Ishikawa (cell line): ENCODE measurements around the gene NSMF.

Experiments
- CEBPB ChIP-seq: IDR thresholded peaks from 2 replicates; pipeline ENCODE4 v1.6.1; 2012
- CREB1 ChIP-seq: IDR thresholded peaks from 2 replicates; pipeline ENCODE4 v1.6.1; 2012; ENCODE audit warnings: low read depth
- EGR1 ChIP-seq: IDR thresholded peaks from 2 replicates; pipeline ENCODE4 v1.6.1; 2012
- EP300 ChIP-seq: IDR thresholded peaks from 2 replicates; pipeline ENCODE4 v1.6.1; 2012; ENCODE audit warnings: borderline replicate concordance
- FOXM1 ChIP-seq: IDR thresholded peaks from 2 replicates; pipeline ENCODE4 v1.6.1; 2012; ENCODE audit warnings: low read depth, borderline replicate concordance
- MAX ChIP-seq: IDR thresholded peaks from 2 replicates; pipeline ENCODE4 v1.6.1; 2012
- NFIC ChIP-seq: IDR thresholded peaks from 2 replicates; pipeline ENCODE4 v1.6.1; 2012
- RAD21 ChIP-seq: IDR thresholded peaks from 2 replicates; pipeline ENCODE4 v1.6.1; 2012; ENCODE audit warnings: low read depth
- REST ChIP-seq: IDR thresholded peaks from 2 replicates; pipeline ENCODE4 v1.6.1; 2012; ENCODE audit warnings: low read depth, mild to moderate bottlenecking
- TAF1 ChIP-seq: IDR thresholded peaks from 2 replicates; pipeline ENCODE4 v1.6.1; 2012; ENCODE audit warnings: low read depth, mild to moderate bottlenecking
- TCF12 ChIP-seq: IDR thresholded peaks from 2 replicates; pipeline ENCODE4 v1.6.1; 2012; ENCODE audit warnings: low read depth
- TEAD4 ChIP-seq: IDR thresholded peaks from 2 replicates; pipeline ENCODE4 v1.6.1; 2012
- YY1 ChIP-seq: IDR thresholded peaks from 2 replicates; pipeline ENCODE4 v1.6.1; 2012; ENCODE audit warnings: low read depth
- ZBTB7A ChIP-seq: IDR thresholded peaks from 2 replicates; pipeline ENCODE4 v1.6.1; 2012; ENCODE audit warnings: low read depth
- TF ChIP-seq, protein P1 (sequence below): IDR thresholded peaks from 2 replicates; pipeline ENCODE4 v1.6.1; 2012

NSMF gene

GRCh38 chr9:137431416-137431931, 27.7 kb downstream of the NSMF start:
- peak; percentile 64; the same call in 1 of the 2 replicates for TF ChIP-seq EGR1
- no peak for TF ChIP-seq NFIC
- peak; percentile 35; the same call in 1 of the 2 replicates for TF ChIP-seq TCF12

GRCh38 chr9:137430723-137431415, 28.3 kb downstream of the NSMF start:
- TF ChIP-seq MAX: no peak
- 0 out of 2 replicates have a peak, but pooled peaks have one; percentile 23 for TF ChIP-seq CREB1
- TF ChIP-seq CEBPB: no peak

DNA sequence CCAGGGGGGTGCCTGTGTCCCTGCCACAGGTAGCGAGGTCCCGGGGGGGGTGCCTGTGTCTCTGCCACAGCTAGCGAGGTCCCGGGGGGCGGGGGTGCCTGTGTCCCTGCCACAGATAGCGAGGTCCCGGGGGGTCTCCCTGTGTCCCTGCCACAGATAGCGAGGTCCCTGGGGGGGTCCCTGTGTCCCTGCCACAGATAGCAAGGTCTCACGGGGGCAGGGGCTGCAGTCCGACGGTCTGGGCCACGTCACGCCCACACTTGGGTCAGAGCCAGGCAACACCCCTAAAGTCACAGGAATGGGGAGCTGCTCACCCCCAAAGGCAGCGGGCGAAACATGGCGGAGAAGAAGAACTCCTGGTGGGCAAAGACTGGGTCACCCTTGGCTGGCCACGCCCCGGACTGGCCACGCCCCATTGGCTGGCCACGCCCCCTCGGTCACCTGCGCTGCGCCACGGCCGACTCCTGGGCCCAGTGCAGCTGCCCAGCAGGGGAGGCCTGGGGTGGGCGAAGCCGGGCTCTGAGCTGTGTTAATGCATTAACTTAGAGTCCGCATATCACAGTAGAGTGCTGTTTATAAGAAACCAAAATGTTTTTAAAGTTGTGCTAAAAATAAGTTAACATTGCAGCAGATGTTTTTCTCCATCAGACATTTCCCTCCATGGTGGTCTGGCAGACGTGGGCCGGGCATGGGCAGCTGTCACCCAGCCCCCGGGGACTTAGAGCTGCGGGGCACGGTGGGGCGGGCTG, 29.0 kb downstream of the NSMF start:
- peak; percentile 61 for TF ChIP-seq YY1
- TF ChIP-seq TEAD4: no peak
- TF ChIP-seq, protein P1, sequence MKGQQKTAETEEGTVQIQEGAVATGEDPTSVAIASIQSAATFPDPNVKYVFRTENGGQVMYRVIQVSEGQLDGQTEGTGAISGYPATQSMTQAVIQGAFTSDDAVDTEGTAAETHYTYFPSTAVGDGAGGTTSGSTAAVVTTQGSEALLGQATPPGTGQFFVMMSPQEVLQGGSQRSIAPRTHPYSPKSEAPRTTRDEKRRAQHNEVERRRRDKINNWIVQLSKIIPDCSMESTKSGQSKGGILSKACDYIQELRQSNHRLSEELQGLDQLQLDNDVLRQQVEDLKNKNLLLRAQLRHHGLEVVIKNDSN: peak; percentile 62
- no peak for TF ChIP-seq CREB1
- no peak for TF ChIP-seq REST
- no peak for TF ChIP-seq CEBPB
- no peak for TF ChIP-seq EGR1
- TF ChIP-seq FOXM1: no peak
- TF ChIP-seq ZBTB7A: 0 out of 2 replicates have a peak, but pooled peaks have one; percentile 37
- TF ChIP-seq MAX: peak; percentile 62; the same call in 1 of the 2 replicates
- TF ChIP-seq RAD21: no peak
- TF ChIP-seq EP300: no peak
- TF ChIP-seq NFIC: no peak
- peak; percentile 33; the same call in 1 of the 2 replicates for TF ChIP-seq TAF1
- TF ChIP-seq TCF12: no peak

- TF ChIP-seq YY1: no peak
- TF ChIP-seq MAX: no peak
- TF ChIP-seq, protein P1: no peak
- no peak for TF ChIP-seq CREB1
- no peak for TF ChIP-seq REST
- no peak for TF ChIP-seq EGR1
- no peak for TF ChIP-seq FOXM1
- no peak for TF ChIP-seq RAD21
- no peak for TF ChIP-seq NFIC
- no peak for TF ChIP-seq TCF12
- TF ChIP-seq TEAD4: no peak
- no peak for TF ChIP-seq TAF1
- no peak for TF ChIP-seq CEBPB
- no peak for TF ChIP-seq ZBTB7A
- TF ChIP-seq EP300: no peak
These were observed 29.6 kb downstream of the NSMF start for GRCh38 chr9:137429546-137429890.

DNA sequence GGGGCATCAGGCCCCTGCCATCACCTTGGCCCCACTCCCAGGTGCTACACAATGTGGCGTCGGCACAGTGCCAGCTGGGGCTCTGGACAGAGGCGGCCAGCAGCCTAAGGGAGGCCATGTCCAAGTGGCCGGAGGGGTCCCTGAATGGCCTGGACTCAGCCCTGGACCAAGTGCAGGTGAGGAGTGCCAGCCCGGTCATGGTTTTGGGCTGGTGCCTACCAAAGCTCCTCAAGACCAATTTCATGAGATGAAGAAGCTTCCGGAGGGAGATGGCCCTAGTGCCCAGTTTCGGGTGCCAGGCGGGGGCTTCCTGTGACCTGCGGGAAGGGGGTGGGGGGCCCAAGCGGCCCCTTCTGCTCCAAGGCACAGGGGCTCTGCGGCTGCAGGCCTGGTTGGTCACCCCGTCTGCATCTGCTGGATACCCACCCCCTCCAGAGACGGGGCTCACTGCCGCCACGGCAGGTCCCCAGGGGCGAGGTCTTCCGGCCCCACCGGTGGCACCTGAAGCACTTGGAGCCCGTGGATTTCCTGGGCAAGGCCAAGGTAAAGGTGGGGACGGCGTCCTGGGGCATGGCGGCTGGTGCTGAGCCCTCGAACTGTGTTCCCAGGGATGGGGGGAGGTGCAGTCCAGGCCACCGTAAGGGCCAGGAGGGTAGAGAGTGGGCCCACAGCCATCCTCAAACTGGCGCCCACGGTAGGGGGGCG, 30.1 kb downstream of the NSMF start:
- TF ChIP-seq TAF1 (no peak), FOXM1 (no peak), CREB1 (no peak), RAD21 (no peak), EGR1 (no peak), REST (0 out of 2 replicates have a peak, but pooled peaks have one; percentile 9), YY1 (peak; percentile 63), ZBTB7A (peak; percentile 56), TCF12 (peak; percentile 52; the same call in 1 of the 2 replicates), EP300 (no peak), CEBPB (no peak), NFIC (peak; percentile 89), MAX (no peak), TEAD4 (0 out of 2 replicates have a peak, but pooled peaks have one; percentile 7)
- TF ChIP-seq, protein P1: no peak
